Stimulated activated CD4-positive, alpha-beta T cell treated with anti-CD3 and anti-CD28 coated beads, Interleukin-4, amount 100 ng/mL, for 1 hour (primary cell): ENCODE measurements around the gene SNAPIN.
"Not testable (repeated sequence)": the region's sequence is repeated elsewhere in the genome, so short reads cannot be mapped to it uniquely, and the experiment has no call there.

ENCODE experiments used
- DNase-seq: peaks from one replicate; pipeline ENCODE4 v3.0.0-alpha.2; 2020

The SNAPIN gene

DNA sequence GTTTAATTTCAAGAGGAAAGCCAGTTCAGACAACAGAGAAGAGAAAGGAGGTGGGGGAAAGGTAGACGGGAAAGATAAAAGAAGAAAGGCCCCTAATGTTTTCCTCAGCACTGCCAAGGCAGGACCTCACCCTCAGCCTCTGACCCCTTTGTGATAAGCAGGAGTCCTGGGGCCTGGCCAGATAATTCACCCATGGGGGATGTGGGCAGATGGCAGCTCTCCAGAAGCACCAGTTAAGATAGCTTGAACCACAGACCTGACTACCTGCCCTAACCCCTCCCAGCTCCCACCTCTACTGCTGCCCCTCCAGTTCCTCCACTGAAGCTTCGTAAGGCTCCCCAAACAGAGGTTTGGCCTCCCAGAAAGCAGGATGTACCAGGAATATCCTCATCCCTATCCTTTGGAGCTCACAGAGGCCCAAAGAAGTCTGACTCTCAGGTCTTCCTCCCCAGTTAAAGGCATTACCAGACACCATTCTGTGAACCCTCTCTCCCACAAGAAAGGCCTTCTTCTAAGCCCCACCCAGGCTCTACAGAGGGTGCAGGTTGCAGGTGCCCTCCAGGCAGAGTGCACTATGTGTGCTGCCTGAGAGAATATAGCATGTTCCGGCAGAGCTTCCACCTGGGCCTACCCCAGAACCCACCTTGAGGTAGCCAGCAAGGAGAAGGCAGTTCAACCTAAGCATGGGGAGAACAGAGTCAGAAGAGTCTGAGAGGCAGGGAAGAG, 9.2 kb upstream of the SNAPIN start:
- no peak for DNase-seq

DNA sequence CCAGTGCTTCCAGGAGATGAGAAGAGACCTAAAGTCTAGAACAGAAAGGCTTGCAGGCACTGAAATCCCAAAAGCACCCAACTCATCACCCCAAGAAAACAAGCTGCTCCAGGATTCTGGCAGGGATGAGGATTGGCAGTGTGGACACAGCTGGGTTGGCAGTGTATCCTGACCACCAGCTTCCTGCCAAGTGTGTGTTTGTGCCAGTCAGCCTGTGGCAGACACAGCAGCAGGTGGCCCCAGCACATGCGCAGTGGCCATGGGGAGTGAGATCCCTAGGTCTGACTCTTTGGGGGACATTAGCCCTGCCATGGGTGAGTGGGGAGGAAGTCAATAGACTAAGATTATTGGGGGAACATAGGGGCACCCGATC, 8.7 kb upstream of the SNAPIN start:
- DNase-seq: no peak

DNA sequence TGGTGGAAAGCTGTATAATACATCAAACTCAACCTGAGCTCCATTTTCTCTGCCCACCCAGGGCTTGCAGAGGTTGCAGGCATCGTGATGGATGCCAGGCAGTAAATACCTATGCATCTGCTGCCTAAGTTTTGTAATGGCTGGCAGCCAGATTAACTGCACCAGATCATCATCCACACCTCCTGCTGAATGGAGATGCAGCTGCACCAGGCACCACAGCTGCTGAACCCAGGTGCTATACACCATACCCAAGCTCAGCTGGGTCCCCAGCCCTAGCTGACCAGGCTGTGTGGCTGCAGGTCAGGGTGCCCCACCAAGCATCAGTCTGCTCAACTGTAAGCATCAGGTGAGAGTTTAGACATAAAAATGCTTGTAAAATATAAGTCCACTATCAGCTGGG, 6.7 kb upstream of the SNAPIN start:
- no peak for DNase-seq

DNA sequence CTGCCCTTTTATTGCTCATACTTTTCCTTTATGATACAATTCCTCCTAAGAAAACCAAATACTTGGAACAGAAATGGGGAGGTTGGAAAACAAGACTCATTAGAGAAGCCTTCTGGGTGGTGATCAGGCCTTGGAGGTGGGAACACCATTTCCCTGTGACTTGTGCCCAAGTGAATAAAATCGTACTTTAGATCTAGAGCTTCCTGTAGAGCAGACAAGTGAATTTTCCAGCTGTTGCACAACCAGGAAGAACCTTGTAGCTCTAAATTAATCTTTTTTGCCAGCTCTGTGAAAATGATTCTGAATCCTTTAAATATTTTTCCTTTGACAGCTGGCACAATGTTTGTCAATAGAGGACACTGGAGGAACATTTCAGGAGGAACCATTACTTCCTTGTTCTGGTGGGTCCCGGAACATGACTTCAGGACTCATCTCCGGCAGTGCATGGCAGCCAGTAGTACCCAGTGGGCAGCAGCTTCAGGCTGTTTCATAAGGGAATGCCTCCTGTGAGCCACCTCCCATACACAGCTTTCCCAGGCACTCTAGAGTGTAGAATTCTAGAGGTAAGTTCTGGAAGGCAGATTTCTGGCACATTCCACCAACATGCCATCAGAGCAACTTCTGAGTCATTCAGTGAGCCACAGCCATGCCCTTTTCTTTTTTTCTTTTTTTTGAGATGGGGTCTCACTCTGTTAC, 5.5 kb upstream of the SNAPIN start:
- DNase-seq: no peak

DNA sequence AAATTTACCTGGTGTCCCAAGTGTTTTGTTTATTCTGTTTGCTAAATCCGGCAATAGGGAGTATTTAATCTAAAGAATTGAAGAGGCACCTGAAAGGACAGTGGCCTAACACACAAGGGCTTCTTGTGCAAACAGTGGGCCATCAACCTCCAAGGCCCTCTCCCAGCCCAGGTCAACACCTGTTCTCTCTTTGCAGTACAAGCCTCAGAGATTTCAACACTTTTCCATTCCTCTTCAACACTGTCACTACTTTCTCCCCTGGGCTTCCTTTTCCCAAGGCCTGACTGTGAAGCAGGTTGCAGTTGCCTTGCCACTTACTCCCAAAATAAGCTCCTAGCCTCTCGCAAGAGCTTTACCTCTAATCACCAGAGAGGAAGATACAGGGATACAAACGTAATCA, 3.2 kb upstream of the SNAPIN start:
- no peak for DNase-seq

DNA sequence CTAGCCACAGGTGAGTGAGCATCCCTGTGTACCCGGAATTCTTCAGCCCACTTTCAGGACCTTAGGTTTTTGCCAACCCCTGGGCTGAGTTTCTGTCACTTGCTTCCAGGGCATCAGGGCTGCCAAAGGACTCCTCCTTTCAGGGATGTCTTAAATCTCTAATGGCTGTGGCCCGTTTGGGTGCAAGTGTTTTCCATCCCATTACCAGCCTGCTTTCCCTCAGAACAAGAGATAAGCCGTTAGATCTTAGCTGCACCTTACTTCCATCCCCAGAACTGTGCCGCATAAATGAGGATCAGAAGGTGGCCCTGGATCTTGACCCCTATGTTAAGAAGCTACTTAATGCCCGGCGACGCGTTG, 652 bp downstream of the SNAPIN start:
- no peak for DNase-seq

DNA sequence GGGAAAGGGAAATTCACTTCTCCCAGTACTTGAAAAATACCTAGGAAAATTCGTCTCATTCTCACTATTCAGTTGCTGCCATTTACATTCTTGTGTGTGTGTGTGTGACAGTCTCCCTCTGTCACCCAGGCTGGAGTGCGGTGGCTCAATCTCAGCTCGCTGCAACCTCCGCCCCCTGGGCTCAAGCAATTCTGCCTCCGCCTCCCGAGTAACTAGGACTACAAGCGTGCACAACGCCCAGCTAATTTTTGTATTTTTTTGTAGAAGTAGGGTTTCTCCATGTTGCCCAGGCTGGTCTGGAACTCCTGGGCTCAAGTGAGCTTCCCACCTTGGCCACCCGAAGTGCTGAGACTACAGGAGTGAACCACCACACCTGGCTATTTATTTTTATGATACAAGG, 1.2 kb downstream of the SNAPIN start:
- no peak for DNase-seq

DNA sequence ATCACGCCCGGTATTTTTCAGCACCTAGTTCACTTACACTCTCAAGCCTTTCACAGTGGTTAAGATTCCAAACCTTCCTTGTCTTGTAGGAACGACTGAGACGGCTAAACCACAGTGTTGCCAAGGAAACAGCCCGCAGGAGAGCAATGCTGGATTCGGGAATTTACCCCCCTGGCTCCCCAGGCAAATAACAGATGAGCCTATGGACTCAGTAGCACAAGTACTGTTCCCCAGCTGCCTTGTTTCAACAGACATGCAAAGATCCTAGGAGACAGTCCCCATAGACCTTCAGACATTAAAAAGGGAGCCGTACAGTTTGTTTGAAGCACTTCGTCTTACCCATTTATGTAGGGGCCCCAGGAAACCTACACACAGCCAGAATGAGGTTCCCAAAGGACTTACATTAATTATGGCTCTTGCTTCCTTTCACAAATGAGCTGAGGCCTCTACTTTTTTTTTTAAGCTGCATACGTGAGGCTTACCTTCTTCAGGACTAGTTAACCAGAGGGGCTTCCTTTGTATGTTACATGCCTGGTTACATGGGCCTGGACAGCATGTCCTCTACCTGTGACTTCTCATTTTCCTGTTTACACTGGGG, 2.7 kb downstream of the SNAPIN start:
- DNase-seq: no peak

DNA sequence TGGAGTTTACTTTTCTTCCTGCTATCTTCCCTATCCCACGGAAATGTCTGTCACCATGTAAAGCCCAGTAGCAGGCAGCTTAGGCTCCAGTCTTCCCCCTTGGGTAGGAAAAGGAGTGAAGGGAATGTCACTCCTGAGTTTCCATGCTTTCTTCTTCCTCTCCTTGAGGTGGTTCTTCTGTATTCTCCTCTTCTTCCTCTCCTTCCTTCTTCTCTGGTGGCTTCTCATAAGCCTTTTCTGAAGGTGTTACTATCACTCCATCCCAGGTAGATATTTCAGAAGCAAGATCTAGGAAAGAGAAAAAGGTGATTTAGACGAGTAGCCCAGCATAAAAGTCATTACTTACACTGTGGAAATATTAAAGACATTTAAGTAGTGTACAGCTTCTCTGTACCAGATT, 3.8 kb downstream of the SNAPIN start:
- no peak for DNase-seq

DNA sequence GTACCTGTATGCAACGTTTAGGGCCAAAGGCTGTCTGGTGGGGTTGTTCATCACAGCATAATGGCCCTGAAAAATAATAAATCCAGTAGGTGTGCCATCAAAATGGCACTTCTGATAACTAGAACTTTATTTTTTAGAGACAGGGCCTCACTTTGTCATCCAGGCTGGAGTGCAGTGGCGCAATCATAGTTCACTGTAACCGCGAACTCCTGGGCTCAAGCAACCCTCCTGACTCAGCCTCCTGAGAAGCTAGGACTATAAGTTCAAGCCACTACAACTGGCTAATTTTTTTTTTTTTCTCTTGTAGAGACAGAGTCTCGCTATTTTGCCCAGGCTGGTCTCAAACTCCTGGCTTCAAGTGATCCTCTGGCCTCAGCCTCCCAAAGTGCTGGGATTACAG, 4.7 kb downstream of the SNAPIN start:
- DNase-seq: no peak

DNA sequence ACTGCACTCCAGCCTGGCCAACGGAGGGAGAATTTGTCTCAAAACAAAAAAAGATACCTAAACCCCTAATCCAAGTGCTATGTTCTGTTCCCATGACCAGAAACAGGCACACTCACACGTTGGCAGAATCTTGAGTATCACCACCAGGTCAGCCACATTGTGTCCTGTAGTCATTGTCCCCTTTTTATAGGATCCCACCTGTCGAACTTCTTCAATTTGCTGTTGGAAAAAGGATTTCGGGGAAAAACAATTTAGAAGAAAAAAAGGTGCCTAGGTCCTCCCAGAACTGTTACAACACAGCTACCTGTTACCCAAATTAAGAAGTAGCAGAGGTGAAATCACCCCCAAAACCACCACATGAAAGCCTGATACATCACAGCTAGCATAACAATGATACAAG, 8.9 kb downstream of the SNAPIN start:
- no peak for DNase-seq

DNA sequence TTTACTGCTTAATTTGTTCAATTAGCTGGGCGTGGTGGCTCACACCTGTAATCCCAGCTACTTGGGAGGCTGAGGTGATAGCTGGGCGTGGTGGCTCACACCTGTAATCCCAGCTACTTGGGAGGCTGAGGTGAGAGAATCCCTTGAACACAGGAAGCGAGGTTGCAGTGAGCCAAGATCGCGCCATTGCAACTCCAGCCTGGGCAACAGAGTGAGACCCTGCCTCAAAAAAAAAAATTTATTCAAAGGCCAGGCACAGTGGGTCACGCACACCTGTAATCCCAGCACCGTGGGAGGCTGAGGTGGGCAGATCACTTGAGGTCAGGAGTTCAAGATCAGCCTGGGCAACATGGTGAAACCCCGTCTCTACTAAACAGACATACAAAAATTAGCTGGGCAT, 10.2 kb downstream of the SNAPIN start:
- DNase-seq: not testable (repeated sequence)

DNA sequence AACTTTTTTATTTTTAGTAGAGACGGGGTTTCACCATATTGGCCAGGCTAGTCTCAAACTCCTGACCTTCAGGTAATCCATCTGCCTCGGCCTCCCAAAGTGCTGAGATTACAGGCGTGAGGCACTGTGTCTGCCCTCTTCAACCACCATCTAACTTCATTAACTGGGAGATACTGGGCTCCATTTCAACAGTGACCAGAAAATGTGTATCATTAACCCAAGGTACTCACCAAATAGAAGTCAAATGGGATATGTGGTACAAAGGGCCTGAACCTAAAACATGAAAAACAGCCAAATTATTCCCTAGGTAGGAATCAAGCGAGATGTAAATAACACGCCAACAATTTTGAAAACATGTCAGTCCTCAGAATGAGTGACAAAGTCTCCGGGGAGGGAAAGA, 11.1 kb downstream of the SNAPIN start:
- DNase-seq: no peak

DNA sequence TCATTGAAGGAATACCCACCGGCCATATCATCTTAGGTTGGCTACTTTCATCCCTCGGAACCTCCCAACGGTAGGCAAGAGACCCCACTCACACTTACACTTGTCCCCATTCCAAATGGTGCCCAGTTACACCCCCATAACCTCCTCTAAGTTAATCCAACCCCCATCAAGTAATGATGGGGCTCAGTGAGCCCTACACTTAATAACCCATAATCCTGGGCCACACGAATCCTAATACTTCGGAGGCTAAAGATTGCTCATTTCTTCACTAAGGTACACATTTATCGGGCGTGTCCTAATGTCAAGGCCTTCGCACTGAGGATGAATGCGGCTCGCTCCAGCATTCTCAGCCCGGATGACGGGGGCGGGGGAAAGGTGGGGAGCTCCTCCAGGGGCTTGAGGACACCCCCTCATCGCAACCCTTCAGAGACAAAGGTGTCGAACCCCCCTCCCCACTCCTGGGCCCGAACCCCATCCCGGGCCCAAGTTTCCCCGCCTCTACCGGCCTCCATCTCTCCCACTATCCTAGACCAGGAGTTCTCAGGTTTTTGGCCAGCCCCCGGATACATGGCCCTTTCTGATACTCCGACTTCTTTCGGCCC, 11.9 kb downstream of the SNAPIN start:
- DNase-seq: peak; percentile 43

DNA sequence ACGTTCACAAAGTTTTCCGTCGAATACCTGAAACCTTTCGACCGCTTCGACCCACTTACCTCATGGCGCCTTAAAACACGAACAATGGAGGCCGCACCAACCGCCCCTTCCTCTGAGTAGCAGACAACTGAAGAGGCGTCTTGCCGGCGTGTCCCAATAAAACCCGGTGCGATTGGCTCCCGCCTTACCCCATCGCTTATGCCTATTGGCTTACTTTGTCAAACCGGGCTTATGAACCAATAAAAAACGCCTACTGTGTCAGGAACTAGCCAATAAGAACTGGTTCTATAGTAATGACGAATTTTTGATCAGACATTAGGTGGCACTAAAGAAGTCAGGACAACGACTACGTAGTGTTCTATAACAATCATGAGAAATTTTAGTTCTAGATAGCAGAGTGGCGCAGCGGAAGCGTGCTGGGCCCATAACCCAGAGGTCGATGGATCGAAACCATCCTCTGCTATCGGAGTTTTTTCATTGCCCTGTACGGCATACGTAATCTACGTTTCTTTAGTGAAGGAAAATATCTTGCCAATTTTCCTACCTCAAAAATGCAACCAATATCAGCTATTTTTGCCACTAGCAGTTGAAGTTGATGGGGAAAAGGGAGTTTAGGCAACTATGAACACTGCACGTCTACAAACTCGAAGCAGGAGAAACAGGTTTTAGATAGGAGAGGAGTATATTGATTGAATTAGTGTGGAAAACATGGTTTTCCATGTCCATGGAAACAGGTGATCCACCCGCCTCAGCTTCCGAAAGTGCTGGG, 12.5 kb downstream of the SNAPIN start, which contains the start of gene ILF2:
Gene ILF2, minus strand, starts transcription at position 135 of the 769 bp plus-strand sequence. Its CDS starts 71 bp downstream, at position 64.
- DNase-seq: peak; percentile 96

DNA sequence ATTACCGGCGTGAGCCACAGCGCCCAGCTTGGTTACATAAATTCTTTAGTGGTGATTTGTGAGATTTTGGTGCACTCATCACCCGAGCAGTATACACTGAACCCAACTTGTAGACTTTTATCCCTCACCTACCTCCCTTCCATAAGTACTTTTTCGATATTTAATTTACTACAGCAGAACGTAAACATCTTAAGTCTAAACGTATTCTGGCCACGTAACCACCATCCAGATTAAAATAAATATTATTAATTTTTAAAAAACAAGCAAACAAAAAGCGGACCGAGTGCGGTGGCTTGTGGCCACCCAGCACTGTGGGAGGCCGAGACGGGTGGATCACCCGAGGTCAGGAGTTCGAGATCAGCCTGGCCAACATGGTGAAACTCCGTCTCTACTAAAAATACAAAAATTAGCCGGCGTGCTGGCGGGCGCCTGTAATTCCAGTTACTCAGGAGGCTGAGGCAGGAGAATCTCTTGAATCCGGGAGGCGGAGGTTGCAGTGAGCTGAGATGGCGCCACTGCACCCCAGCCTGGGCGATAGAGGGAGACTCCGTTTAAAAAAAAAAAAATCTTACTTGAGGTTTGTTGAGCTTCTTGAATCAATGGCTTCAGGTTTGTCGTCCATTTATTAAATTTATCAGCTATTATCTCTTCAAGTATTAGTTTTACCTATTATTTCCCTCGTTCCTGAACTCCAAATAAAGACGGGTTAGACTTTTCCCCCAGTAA, 13.3 kb downstream of the SNAPIN start:
- peak; percentile 51 for DNase-seq

DNA sequence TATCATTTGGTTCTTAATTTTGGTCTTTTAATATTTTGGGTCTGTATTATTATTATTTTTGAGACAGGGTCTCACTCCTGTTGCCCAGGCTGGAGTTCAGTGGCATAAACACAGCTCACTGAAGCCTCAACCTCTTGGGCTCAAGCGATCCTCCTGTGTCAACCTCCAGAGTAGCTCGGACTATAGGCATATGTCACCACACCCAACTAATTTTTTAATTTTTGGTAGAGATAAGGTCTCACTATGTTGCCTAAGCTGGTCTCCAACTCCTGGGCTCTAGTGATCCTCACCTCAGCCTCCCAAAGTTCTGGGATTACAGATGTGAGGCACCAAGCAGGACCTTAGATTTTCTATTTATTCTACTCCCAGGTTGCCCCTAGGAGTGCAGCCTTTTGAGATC, 15.0 kb downstream of the SNAPIN start:
- no peak for DNase-seq

DNA sequence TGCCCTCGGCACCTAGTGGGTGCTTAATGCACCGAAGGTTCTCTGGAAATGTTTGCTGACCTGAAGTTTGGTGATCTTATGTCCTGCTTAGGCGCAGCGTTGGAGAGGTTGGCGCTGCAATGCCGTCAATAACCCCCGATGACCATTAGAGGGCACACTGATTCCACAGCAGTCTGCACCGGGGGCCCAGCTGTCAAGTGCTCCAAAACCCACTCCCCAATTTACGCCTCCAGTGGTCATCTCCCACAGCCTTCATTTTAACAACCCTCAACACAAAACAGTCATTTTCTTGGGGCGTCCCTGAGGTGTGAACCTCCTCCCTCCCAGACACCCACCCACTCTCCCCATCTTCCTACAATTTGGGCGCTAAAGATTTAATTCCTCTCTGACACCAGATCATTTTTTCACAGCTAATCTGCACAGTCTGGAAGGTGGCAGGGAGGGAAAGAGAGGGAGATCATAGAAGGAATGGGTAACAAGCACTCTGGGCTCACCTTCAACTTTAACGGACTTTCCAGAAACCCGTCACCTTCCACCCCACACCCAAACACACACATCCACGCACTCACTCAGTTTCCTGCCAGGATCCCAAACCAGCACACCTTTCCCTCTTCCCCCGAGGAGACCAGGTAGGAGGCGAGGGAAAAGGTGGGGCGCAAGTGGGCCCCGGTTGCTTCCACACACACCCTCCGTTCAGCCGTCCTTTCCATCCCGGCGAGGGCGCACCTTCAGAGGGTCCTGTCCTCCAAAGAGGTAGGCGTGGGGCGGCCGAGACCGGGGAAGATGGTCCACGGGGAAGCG, 19.4 kb downstream of the SNAPIN start:
- peak; percentile 48 for DNase-seq

DNA sequence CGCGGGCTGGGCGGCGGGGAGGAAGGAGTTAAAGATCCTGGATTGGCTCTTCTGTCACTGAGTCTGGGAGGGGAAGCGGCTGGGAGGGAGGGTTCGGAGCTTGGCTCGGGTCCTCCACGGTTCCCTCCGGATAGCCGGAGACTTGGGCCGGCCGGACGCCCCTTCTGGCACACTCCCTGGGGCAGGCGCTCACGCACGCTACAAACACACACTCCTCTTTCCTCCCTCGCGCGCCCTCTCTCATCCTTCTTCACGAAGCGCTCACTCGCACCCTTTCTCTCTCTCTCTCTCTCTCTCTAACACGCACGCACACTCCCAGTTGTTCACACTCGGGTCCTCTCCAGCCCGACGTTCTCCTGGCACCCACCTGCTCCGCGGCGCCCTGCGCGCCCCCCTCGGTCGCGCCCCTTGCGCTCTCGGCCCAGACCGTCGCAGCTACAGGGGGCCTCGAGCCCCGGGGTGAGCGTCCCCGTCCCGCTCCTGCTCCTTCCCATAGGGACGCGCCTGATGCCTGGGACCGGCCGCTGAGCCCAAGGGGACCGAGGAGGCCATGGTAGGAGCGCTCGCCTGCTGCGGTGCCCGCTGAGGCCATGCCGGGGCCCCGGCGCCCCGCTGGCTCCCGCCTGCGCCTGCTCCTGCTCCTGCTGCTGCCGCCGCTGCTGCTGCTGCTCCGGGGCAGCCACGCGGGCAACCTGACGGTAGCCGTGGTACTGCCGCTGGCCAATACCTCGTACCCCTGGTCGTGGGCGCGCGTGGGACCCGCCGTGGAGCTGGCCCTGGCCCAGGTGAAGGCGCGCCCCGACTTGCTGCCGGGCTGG, 20.2 kb downstream of the SNAPIN start, which contains the start of gene NPR1:
Gene NPR1, plus strand, starts transcription at position 170 of the 818 bp plus-strand sequence. Its CDS starts 421 bp downstream, at position 591.
- DNase-seq: peak; percentile 34

DNA sequence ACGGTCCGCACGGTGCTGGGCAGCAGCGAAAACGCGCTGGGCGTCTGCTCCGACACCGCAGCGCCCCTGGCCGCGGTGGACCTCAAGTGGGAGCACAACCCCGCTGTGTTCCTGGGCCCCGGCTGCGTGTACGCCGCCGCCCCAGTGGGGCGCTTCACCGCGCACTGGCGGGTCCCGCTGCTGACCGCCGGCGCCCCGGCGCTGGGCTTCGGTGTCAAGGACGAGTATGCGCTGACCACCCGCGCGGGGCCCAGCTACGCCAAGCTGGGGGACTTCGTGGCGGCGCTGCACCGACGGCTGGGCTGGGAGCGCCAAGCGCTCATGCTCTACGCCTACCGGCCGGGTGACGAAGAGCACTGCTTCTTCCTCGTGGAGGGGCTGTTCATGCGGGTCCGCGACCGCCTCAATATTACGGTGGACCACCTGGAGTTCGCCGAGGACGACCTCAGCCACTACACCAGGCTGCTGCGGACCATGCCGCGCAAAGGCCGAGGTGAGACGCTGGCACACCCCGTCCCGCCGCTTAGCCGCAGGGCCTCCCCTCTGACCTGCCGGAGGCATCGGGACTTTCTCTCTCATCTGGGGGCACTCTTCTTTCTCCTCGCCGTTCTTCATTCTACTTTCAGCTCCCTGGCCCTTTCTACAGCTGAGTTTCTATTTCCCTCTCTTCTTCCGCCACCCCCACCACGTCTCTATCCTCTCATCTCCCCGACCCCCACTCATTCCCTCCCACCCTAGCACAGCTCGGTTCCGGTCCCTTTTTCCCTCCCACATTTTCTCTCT, 21.0 kb downstream of the SNAPIN start:
- peak; percentile 34 for DNase-seq
